SK-N-SH (cell line): ENCODE data around the gene MYB. TPM values are rescaled to one million over a fixed set of nuclear protein-coding genes. Genes with fewer than 3 reads are reported as not detected.

Experiments
- CTCF ChIA-PET: fragments of 300-600, 350-600 bp; formaldehyde crosslinking; extraction: SDS; loops from one replicate; lab custom pipeline; 2021; lab: Yijun Ruan, JAX
- POLR2A ChIA-PET: fragments of 350-600 bp; sonication (Branson Sonifier 250); formaldehyde crosslinking; extraction: SDS; loops from one replicate; lab custom pipeline; 2020; ENCODE audit warnings: antibody characterized with exemption, inconsistent platforms; lab: Yijun Ruan, JAX
- DNase-seq: peaks from one replicate; pipeline ENCODE4 v3.0.0; 2012
- H2AFZ ChIP-seq: fragments of 200-600 bp; sonication (generic); 2 replicates; pipeline ENCODE4 v1.8.1; 2016; ENCODE audit warnings: antibody characterized with exemption, mild to moderate bottlenecking, low read depth
- H3F3A ChIP-seq: fragments of 200-600 bp; sonication (generic); replicated peaks from 2 replicates; pipeline ENCODE3; 2016; ENCODE audit warnings: antibody characterized with exemption, mild to moderate bottlenecking; ENCODE audit not compliant: insufficient read depth
- H3K27ac ChIP-seq, 2 experiments: fragments of 200-500 bp in 1 of 2; fragments of 200-600 bp in 1 of 2; sonication (Bioruptor generic) in 1 of 2; sonication (generic), shearing (Covaris generic) in 1 of 2; 2 replicates each; pipeline versions ENCODE4 v1.5.1 to v1.6.1; 2014 to 2016; ENCODE audit warnings: low read depth in 2 of 2, inconsistent platforms in 1 of 2, low read length in 1 of 2, mild to moderate bottlenecking in 1 of 2, mixed read lengths in 1 of 2
- H3K27me3 ChIP-seq: fragments of 200-600 bp; sonication (generic), shearing (Covaris generic); 2 replicates; pipeline ENCODE4 v1.6.1; 2016; ENCODE audit warnings: mixed run types; ENCODE audit not compliant: insufficient read depth
- H3K36me3 ChIP-seq, 2 experiments: fragments of 200-500 bp in 1 of 2; fragments of 200-600 bp in 1 of 2; sonication (Bioruptor generic) in 1 of 2; sonication (generic) in 1 of 2; replicated peaks in 1 of 2; 2 replicates each; pipeline versions ENCODE3 to v1.5.1; 2014 to 2016; ENCODE audit warnings: low read length in 1 of 2, mild to moderate bottlenecking in 1 of 2; ENCODE audit not compliant: insufficient read depth in 2 of 2, control insufficient read depth in 1 of 2
- H3K4me1 ChIP-seq, 2 experiments: fragments of 200-500 bp in 1 of 2; fragments of 200-600 bp in 1 of 2; sonication (Bioruptor generic) in 1 of 2; sonication (generic), shearing (Covaris generic) in 1 of 2; 2 replicates each; pipeline versions ENCODE4 v1.5.1 to v1.6.1; 2014 to 2016; ENCODE audit warnings: low read depth in 1 of 2, low read length in 1 of 2, mixed run types in 1 of 2; ENCODE audit not compliant: insufficient read depth in 2 of 2, control insufficient read depth in 1 of 2
- H3K4me2 ChIP-seq: fragments of 200-600 bp; sonication (generic), shearing (Covaris generic); 2 replicates; pipeline ENCODE4 v1.6.1; 2017; ENCODE audit warnings: mixed run types
- H3K4me3 ChIP-seq, 2 experiments: fragments of 200-500 bp in 1 of 2; fragments of 200-600 bp in 1 of 2; sonication (Bioruptor generic) in 1 of 2; sonication (generic), shearing (Covaris generic) in 1 of 2; 2 replicates each; pipeline versions ENCODE4 v1.5.1 to v1.8.1; 2014 to 2016; ENCODE audit warnings: low read depth in 2 of 2, inconsistent platforms in 1 of 2, low read length in 1 of 2, mild to moderate bottlenecking in 1 of 2, mixed read lengths in 1 of 2, moderate library complexity in 1 of 2
- H3K79me2 ChIP-seq: fragments of 200-600 bp; sonication (generic); 2 replicates; pipeline ENCODE4 v1.8.1; 2017; ENCODE audit warnings: mild to moderate bottlenecking; ENCODE audit not compliant: insufficient read depth
- H3K9ac ChIP-seq: fragments of 200-600 bp; sonication (generic); 2 replicates; pipeline ENCODE4 v1.6.1; 2017; ENCODE audit warnings: mixed run types
- H3K9me2 ChIP-seq: fragments of 200-600 bp; sonication (generic); 2 replicates; pipeline ENCODE4 v1.6.1; 2017; ENCODE audit warnings: mixed run types
- H3K9me3 ChIP-seq: fragments of 200-600 bp; sonication (generic); 2 replicates; pipeline ENCODE4 v1.6.1; 2017; ENCODE audit warnings: mixed run types, mild to moderate bottlenecking, moderate library complexity
- H4K20me1 ChIP-seq: fragments of 200-600 bp; sonication (generic); 2 replicates; pipeline ENCODE4 v1.6.1; 2017; ENCODE audit warnings: mild to moderate bottlenecking, mixed run types; ENCODE audit not compliant: insufficient read depth
- CHD2 ChIP-seq: fragments of 150-350 bp; IDR thresholded peaks from 2 replicates; pipeline ENCODE4 v1.6.1; 2018; ENCODE audit warnings: low read length; ENCODE audit not compliant: partially characterized antibody
- ELF1 ChIP-seq: IDR thresholded peaks from 2 replicates; pipeline ENCODE4 v1.4.0; 2012
- EP300 ChIP-seq, 2 experiments: IDR thresholded peaks; 2 replicates each; pipeline versions ENCODE4 v1.4.0 to v1.6.1; 2012; ENCODE audit warnings: borderline replicate concordance in 1 of 2, low read depth in 1 of 2, low read length in 1 of 2
- EZH2phosphoT487 ChIP-seq: fragments of 200-600 bp; sonication (generic); IDR thresholded peaks from 2 replicates; pipeline ENCODE4 v1.6.1; 2017; ENCODE audit warnings: low read depth, mixed run types, mild to moderate bottlenecking, antibody characterized with exemption, moderate library complexity, borderline replicate concordance
- GABPA ChIP-seq: IDR thresholded peaks from 2 replicates; pipeline ENCODE4 v1.4.0; 2012; ENCODE audit warnings: low read depth, mild to moderate bottlenecking
- GATA2 ChIP-seq: sonication (generic); formaldehyde crosslinking; IDR thresholded peaks from 2 replicates; pipeline ENCODE4 v1.5.0; 2020; ENCODE audit warnings: mild to moderate bottlenecking, missing genetic modification reagents
- JUND ChIP-seq: IDR thresholded peaks from 2 replicates; pipeline ENCODE4 v1.4.0; 2012
- MEF2A ChIP-seq: IDR thresholded peaks from 2 replicates; pipeline ENCODE4 v1.4.0; 2012; ENCODE audit warnings: low read depth, borderline replicate concordance
- MXI1 ChIP-seq: IDR thresholded peaks from 2 replicates; pipeline ENCODE4 v1.6.1; 2012; ENCODE audit warnings: mild to moderate bottlenecking, low read depth, low read length, improper control_type of control experiment
- NFIC ChIP-seq: IDR thresholded peaks from 2 replicates; pipeline ENCODE4 v1.4.0; 2012; ENCODE audit warnings: borderline replicate concordance
- NRF1 ChIP-seq: IDR thresholded peaks from 2 replicates; pipeline ENCODE4 v1.6.1; 2012; ENCODE audit warnings: low read depth, mild to moderate bottlenecking, low read length
- POLR2AphosphoS5 ChIP-seq: IDR thresholded peaks from 2 replicates; pipeline ENCODE4 v1.6.1; 2012; ENCODE audit warnings: low read depth, low read length
- RCOR1 ChIP-seq: fragments of 150-350 bp; IDR thresholded peaks from 2 replicates; pipeline ENCODE4 v1.6.1; 2017; ENCODE audit warnings: antibody characterized with exemption, low read length
- REST ChIP-seq: IDR thresholded peaks from 2 replicates; pipeline ENCODE4 v1.6.1; 2012; ENCODE audit warnings: mild to moderate bottlenecking, low read depth, low read length, moderate library complexity
- RXRA ChIP-seq: IDR thresholded peaks from 2 replicates; pipeline ENCODE4 v1.4.0; 2012; ENCODE audit warnings: low read depth, mild to moderate bottlenecking, borderline replicate concordance
- SIN3A ChIP-seq: IDR thresholded peaks from 2 replicates; pipeline ENCODE4 v1.6.1; 2012; ENCODE audit warnings: low read depth, mild to moderate bottlenecking, low read length, moderate library complexity, borderline replicate concordance
- TAF1 ChIP-seq: IDR thresholded peaks from 2 replicates; pipeline ENCODE4 v1.6.1; 2012; ENCODE audit warnings: low read depth, mild to moderate bottlenecking, low read length, moderate library complexity, borderline replicate concordance
- TEAD4 ChIP-seq: IDR thresholded peaks from 2 replicates; pipeline ENCODE4 v1.4.0; 2012; ENCODE audit warnings: mild to moderate bottlenecking, borderline replicate concordance; ENCODE audit not compliant: insufficient read depth
- YY1 ChIP-seq: IDR thresholded peaks from 2 replicates; pipeline ENCODE4 v1.4.0; 2012; ENCODE audit warnings: low read depth, mild to moderate bottlenecking
- WGBS: methylation state at CpG from one replicate; pipeline ENCODE4 v1.1.6; 2017; ENCODE audit warnings: low lambda C conversion rate; 5-methylcytosine and 5-hydroxymethylcytosine counted together
- polyA plus RNA-seq, 3 experiments: library from polyadenylated mRNA; depleted of rRNA; stranded (reverse); fragments of >200 nt; gene quantifications; 2 replicates each; pipeline ENCODE4 v1.2.3, GENCODE V29; 2012

The MYB gene
- polyA plus RNA-seq, 1 of the 3 experiments (the other 2 are of a cell fraction), result 0.85 TPM

- no peak overlapping the region for H3K27ac ChIP-seq
- no peak overlapping the region for H3K4me2 ChIP-seq
- no peaks in the 10 kb centered on the region for H3K9me2 ChIP-seq
- ChIA-PET CTCF (interaction anchor here (1.0 to 1.4 kb wide), 2 partner anchors 22 to 24 kb away, joined by 3 read pairs; no protein-coding TSS in a partner anchor), POLR2A (no interaction called here)
- peak overlapping the region; percentile 1; the same call in 1 of the 2 replicates for H2AFZ ChIP-seq
- no peaks in the 10 kb centered on the region for H3K36me3 ChIP-seq
- H3K9ac ChIP-seq, result no peak overlapping the region
- no peak overlapping the region for H3K4me3 ChIP-seq
- H3K9me3 ChIP-seq, result no peaks in the 10 kb centered on the region
- H3K27me3 ChIP-seq, result no peaks in the 10 kb centered on the region
- TF ChIP-seq ELF1 (no peak), RCOR1 (no peak), POLR2AphosphoS5 (no peak), CHD2 (no peak)
- WGBS, result 74% methylated on average over 5 of the region's 5 CpGs
- no peaks in the 10 kb centered on the region for H3F3A ChIP-seq
- H4K20me1 ChIP-seq, result no peaks in the 10 kb centered on the region
- no peak for DNase-seq
- no peaks in the 10 kb centered on the region for H3K79me2 ChIP-seq
- H3K4me1 ChIP-seq, result peaks cover 0 to 12% of the 10 kb centered on the region in 2 experiments; a peak in 1 of 4 replicates
Observed at GRCh38 chr6:135147637-135148592, 33.2 kb upstream of the MYB start.

GRCh38 chr6:135148889-135149288 is 32.2 kb upstream of the MYB start:
- no peaks in the 10 kb centered on the region for H3K36me3 ChIP-seq
- POLR2A ChIA-PET, result no interaction called here

GRCh38 chr6:135149376-135149775 is 31.7 kb upstream of the MYB start:
- no peak overlapping the region for H3K27ac ChIP-seq
- H2AFZ ChIP-seq, result no peak overlapping the region
- H3K36me3 ChIP-seq, result no peaks in the 10 kb centered on the region
- H3K9me3 ChIP-seq, result no peaks in the 10 kb centered on the region
- CTCF ChIA-PET, result interaction anchor here (0.8 to 1.3 kb wide), 2 partner anchors 35 to 275 kb away, joined by 3 to 4 read pairs; no protein-coding TSS in a partner anchor
- no peak for DNase-seq
- H4K20me1 ChIP-seq, result no peaks in the 10 kb centered on the region
- no peaks in the 10 kb centered on the region for H3K79me2 ChIP-seq
- peaks cover 0 to 12% of the 10 kb centered on the region in 2 experiments; a peak in 1 of 4 replicates for H3K4me1 ChIP-seq
- H3K9me2 ChIP-seq, result no peaks in the 10 kb centered on the region
- H3K9ac ChIP-seq, result no peak overlapping the region
- no peaks in the 10 kb centered on the region for H3K27me3 ChIP-seq
- 50% methylated on average over 6 of the region's 6 CpGs for WGBS
- POLR2A ChIA-PET, result no interaction called here
- no peak overlapping the region for H3K4me2 ChIP-seq
- H3K4me3 ChIP-seq, result no peak overlapping the region
- no peaks in the 10 kb centered on the region for H3F3A ChIP-seq
- TF ChIP-seq JUND (no peak), NFIC (no peak), YY1 (no peak), MEF2A (no peak), POLR2AphosphoS5 (no peak), GABPA (no peak), RXRA (no peak), RCOR1 (no peak), REST (no peak), TEAD4 (no peak), EZH2phosphoT487 (no peak), TAF1 (no peak), SIN3A (no peak), MXI1 (no peak), GATA2 (CRISPR knock-in tag) (no peak)

More at GRCh38 chr6:135148889-135149288, 32.2 kb upstream of the MYB start:
- peaks cover 0 to 12% of the 10 kb centered on the region in 2 experiments; a peak in 1 of 4 replicates for H3K4me1 ChIP-seq
- no peak for DNase-seq
- H3K27me3 ChIP-seq, result no peaks in the 10 kb centered on the region
- H3K9ac ChIP-seq, result no peak overlapping the region
- H4K20me1 ChIP-seq, result no peaks in the 10 kb centered on the region
- no peak overlapping the region for H3K4me2 ChIP-seq
- no peaks in the 10 kb centered on the region for H3K9me2 ChIP-seq
- H3F3A ChIP-seq, result no peaks in the 10 kb centered on the region
- H3K9me3 ChIP-seq, result no peaks in the 10 kb centered on the region
- H3K27ac ChIP-seq, result no peak overlapping the region
- no peak overlapping the region for H2AFZ ChIP-seq
- CTCF ChIA-PET, result interaction anchor here (0.8 to 1.3 kb wide), 2 partner anchors 35 to 275 kb away, joined by 3 to 4 read pairs; no protein-coding TSS in a partner anchor
- TF ChIP-seq EP300 (IDR thresholded peaks at IDR 0.05; ENCODE audit: borderline replicate concordance in 1 of 2, low read depth in 1 of 2, low read length in 1 of 2), result no peak
- no peak for TF ChIP-seq NRF1
- TF ChIP-seq SIN3A, result no peak
- 54% methylated on average over 3 of the region's 3 CpGs for WGBS
- no peak overlapping the region for H3K4me3 ChIP-seq
- no peaks in the 10 kb centered on the region for H3K79me2 ChIP-seq
